NCI-H69 (cell line): ENCODE data around the gene MED12L.
"Not testable (repeated sequence)": the region's sequence is repeated elsewhere in the genome, so short reads cannot be mapped to it uniquely, and the experiment has no call there.

Experiments
- DNase-seq: peaks from one replicate; lab custom pipeline; 2025; lab: John Stamatoyannopoulos, UW

Gene MED12L

DNA sequence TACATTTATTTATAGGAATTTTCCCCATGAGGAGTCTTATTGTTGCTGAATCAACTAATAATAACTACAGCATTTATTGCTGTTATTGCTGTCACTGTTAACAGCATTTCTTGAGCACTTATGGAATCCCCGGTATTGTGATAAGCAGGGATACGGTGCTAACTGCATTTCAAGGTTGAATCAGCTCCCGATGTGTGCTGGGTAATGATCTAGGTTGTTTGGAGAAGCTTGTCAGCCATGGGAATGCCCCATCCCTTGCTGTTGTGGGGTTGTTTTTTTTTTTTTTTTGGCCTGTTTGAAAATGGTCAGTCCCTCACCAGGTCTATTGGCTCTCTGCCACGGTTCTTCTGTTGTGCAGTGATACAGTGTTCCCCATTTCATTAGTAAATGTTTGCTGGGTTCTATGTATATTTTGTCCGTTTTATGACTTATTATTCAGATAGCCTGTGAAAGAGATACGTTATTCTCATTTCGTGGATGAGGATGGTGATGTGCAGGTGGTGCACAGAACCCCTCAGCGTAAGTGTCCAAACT is 48.5 kb downstream of the MED12L start:
- no peak for DNase-seq

DNA sequence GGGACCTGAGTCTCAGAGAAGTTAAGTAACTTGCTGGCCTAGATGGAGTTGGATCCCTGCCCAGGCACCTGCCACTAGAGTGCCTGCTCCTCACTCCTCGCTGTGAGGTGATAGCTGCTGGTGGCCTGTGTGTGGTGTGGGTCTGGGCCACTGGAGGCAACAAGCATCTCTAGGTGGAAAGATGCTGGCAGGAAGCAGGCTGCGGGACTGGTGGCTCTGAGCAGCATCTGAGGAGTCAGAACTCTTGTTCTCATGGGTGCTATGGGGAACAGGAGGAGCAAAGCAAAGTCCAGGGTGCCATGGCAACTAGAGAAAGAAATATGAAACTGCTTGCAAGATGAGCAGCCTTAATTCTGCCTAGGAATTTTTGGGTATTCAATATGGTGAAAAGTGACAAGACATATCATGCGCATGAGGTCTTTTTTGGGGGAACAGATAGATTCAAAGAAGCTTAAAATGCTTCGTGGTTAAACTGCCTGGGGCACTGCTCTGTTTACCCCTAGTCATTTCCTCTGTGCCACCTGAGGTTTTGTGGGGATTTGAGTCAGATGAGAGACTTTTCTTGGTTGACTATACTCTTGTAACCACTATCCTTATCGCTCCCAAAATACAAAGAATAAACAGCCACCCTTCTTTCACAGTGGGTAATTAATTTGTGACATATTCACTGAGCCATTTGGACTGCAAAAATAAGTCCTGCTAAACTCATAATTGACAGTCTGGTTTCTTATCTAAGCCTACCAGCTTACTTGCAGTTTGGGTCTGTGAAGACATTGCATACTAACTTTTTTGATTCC is 50.3 kb downstream of the MED12L start:
- peak; percentile 23 for DNase-seq

DNA sequence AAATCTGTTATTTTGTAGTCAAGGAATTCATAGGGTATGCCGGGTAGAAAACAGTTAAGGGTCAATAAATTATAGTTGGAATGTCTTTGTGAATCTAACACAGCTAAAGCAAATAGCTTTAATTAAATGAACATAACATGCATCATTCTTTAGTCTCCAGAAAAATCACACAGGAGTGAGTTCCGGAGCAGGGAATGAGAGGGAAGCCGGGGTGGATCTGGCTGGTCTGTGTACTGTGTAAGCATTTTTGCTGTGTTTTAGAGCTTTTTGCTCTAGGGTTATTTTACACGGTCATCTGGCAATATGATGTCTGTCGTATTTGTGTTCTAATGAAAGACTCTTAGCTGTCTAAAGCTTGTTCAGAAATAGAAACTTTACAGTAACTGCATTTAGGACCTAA is 57.5 kb downstream of the MED12L start:
- DNase-seq: no peak

DNA sequence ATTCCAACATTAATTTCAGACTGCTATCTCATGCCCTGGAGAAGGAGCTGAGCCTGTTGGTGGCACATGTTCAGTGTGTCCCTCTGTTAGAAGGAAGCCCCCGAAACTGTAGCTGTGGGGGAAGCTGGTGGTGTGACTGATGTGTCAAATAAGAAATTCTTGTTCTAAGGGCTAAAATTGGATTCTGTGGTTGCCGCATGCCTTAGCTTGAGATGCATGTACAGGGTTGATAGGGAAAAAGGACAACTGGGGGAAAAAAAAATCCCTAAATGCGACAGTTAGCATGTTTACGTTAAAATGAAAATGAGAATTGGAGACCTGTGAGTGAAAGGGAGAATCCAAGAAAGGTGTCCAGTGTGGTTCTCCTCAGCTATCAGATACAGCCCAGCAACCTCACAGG is 58.6 kb downstream of the MED12L start:
- DNase-seq: no peak

DNA sequence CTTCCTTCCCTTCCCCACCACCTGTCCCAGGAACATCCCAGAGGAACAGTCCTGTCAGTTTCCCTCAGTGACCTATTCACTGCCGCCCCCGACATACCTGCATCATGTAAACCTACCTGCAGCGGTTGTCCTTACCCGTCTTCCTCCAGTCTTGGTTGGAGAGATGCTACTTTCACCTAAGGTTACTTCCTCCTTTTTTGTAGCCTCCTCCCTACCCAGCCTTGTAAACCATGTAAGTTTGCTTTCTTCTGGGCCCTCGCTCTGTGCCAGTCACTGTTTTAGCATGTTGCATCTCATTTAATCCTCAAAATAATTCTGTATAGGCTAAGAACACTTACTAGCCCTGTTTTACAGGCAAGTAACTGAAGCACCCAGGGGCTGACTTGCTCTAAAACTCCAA is 59.3 kb downstream of the MED12L start:
- no peak for DNase-seq

DNA sequence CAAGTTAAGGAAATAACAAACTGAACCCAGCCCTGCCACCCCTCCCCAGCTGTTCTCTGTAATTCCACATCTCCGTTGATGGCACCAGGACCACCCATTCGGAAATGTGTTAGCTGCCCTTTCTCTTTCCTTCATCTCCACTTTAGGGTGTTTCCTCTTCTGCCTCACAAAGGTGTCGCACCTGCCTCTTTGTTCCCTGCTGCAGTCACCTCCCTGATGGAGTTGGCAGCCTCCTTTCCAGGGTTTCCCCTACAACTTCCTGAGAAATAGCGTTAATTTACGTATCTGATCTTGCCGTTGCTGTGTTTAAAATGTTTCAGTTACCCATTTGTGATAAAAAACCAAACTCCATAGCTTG is 60.2 kb downstream of the MED12L start:
- DNase-seq: no peak

DNA sequence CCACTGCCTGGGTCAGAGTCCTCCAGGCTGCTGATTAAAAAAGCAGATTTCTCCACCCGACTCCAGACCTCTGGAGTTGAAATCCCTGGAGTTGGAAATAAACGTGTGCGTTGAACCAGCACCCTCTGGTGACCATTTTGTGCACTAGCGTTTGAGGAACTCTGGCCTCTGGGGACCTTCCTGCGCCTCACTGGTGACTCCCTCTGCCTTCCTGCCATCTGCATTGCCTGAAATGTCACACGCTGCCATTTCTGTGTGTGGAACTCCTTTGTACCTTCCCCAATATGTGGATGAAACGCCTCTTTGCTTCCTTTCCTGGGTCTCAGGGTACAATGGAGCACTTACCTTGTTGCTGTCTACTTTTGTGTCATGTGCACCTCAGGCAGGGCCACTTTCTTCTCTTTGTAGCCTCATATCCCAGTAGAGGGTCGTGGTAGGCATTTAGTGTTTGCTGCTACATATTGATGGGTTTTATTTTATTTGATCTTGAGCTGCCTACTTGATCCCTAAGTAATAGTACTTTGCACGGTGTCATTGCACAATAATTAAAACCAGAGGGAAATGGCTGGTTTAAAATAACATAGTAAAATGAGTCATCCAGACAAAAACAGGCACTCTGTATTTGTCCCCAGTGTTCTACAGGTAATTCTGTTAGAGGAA is 60.7 kb downstream of the MED12L start:
- peak; percentile 80 for DNase-seq

DNA sequence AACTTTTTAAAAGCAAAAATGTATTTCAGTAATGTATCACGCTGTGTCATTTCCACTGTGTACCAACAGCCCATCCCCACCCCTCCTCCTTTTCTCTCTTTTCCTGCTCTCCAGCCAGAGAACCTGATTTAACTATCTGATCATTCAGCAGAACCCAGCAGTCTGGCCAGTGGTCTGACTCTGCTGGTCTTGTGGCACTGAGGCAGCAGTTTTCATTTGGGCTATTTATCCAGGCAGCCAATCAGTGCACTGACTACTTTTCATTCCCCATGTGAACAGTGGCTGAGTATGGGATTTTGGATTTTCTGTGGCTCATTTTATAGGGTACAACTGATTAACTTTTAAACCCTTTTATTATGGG is 61.2 kb downstream of the MED12L start:
- no peak for DNase-seq

DNA sequence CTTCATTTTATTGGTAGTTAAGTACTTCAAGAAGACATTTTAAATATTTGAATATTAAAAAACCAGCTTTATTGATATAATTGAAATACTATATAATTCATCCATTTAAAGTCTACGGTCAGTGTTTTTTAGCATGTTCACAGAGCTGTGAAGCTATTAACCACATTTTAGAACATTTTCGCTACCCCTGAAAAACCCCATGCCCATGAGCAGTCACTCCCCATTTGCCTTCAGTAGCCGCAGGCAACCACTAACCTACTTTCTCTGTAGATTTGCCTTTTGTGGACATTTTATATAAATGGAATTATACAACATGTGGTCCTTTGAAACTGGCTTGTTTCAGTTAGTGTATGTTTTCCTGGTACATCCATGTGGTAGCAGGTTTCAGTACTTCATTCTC is 61.8 kb downstream of the MED12L start:
- no peak for DNase-seq

DNA sequence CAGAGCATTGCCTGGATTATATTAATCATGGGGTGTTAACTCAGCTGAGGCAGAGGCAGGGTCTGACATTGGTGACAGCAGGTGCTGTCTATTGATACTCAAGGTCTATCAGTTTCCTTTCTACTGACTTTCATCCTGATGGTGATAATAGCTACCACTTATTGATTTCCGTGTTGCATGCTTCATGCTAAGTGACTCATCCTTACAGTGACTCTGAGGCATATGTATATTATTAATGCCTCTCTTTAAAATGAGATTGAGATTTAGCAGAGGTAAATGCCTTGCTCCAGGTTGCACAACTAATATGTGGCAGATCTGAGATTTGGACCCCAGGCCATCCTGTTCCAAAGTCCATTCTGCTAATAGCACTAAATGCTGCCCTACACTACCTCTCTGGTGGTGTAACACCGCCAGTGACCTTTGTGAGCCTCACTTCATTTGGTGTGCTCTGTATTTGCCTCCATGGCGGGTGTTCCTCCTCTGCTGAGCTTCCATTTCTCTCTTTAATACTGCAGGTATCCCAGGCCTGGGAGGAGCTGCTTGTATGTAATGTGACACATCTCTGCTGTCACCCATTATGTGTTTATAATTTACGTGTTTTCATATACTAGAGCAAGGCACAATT is 67.1 kb downstream of the MED12L start:
- peak; percentile 1 for DNase-seq

DNA sequence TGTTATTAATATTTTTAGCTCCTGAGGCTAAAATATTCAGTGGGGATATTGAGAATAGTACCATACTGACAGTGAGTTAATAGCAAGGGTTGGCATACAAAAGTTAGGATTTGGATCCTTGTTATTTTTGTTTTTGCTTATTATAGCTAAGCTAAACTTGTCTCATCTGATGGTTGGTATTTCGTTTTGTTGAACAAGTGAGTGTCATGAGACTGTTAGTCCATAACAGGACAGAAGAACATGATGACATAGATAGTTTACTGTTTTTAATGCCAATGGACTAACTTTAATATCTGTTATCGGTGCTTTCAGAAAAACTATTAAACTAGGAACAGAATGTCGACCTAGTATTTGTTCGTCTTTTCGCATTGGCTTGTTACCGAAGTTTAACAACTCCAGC is 69.1 kb downstream of the MED12L start:
- DNase-seq: no peak

DNA sequence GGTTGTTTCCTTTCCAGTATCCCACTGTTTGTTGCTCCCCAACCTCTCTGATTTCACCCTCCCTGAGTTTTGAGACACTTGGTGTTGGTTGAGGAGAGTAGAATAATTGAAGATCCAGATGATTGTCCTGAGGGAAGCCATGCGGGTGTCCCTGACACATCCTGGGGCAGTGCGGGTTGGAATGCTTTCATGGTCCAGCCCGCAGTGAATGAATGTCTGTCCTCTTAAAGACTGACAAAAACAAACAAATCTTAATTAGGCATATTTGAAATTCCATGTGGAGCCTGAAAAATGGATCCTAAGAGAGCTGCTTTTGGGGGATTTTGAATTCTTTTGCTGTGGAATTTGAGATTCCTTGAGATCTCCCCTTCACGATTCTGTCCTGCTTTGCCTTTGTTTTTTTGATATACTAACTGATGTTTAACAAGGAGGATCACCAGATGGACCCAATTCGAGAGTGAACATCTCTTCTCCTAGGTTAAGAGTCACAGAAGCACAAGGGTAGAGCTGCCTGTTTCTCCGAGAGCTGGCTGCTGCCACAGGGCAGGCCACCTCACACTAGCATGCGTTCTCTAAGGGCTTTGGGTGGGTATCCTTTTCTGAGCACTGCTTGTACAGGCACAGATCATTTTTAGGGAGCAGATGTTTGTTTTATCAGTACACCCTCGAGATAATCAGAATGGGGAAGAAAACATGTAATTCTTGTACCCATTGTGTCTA is 70.1 kb downstream of the MED12L start:
- DNase-seq: no peak

DNA sequence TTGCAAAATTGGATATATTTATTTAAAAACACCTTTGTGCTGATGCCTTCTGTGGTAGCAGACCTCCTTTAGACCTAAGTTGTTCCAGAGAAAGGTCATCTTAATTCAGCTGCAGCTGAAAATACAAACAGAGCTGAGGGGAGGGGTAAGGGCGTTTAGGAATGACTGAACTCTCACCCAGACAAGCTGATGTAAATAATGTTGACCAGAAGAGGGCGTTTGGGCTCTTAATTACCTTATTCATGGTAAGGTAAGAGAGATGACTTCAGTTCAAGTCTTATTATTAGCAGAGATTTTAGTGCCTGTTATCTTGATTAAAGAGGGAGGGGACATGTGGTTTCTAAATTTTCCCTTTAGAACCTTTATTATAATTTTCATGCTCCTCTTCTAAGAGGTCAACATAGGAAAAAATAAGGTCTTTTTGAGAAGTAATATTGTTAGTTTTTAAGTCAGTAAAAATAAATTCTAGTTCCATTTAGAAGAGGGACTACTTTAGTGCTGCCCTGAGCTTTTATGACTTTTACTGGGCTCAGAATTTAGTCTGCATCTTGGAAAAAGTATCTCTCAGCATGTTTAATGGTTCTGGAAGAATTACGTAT is 71.3 kb downstream of the MED12L start:
- DNase-seq: peak; percentile 78

DNA sequence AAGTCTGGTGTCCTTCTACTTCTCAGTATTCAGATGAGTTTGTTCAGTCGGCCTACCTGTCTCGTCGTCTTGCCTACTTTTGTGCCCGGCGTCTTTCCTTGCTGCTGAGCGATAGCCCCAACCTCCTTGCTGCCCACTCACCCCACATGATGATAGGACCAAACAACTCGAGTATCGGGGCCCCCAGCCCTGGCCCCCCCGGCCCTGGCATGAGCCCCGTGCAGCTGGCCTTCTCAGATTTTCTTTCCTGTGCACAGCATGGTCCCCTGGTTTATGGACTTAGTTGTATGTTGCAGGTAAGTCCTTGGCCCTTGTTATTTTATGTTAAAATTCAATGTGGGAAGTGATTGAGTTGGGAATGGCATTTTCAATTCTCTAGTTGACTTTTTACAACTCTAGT is 74.3 kb downstream of the MED12L start:
- DNase-seq: no peak

DNA sequence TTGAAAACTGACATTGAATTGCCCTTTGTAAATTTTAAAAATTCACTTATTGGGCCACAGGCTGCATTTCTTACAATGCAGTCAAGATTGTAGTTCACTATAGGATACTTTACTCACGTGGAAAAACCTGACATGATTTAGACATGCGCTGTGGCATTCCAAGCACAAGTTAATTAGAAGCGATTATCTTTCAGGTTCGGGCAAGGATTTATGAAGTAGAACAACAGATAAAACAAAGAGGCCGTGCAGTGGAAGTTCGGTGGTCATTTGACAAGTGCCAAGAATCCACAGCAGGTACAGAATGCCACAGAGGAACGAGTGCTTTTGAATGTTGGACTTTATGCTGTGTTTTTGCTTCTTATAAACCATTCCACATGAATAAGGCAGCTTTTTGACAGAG is 79.8 kb downstream of the MED12L start:
- DNase-seq: no peak

DNA sequence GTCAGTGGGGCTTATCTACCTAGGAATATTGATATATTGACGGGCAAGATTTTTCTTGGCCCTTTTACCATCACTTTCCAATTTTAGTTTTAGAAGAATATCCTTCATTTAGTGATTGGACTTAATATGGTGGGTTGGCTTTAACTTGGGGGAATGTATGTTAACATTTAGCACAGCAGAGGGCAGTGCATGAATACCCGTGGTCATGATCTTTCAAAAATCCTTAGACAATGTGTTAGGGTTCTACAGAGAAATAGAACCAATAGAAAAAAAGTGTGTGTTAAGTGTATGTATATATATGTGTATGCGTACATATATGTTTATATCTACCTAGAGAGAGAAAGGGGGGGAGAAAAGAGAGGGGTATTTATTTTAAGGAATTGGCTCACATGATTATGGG is 80.7 kb downstream of the MED12L start:
- DNase-seq: no peak

DNA sequence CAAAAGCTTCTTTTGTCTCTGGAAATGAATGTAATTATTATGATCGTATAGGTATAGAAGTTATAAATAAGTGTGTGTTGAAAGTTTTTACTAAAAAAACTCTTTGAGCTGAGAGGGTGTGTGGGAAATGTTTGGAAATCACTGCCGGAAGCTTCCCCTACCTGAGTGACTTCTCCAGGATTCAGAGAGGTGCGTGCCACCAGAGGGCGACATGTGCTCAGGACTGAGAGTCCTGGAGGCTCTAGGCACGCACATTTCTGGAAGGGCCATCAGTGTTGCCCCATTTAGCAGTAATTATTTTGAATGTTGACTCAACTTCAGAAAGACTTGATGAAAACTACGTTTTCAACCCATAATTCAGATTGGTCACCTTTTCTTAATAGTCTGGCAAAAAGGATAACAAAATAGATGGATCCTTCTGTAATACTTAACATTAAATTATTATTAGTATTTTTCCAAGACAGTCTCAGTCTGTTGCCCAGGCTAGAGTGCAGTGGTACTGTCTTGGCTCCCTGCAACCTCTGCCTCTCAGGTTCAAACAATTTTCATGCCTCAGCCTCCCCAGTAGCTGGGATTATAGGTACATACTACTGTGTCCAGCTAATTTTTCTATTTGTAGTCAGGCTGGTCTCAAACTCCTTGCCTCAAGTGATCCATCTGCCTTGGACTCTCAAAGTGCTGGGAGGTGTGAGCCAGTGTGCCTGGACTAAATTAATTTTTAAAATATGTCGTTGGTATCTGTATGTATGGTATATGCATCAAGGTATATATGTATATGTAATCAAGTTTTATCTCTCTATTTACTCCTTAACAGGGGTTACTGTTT is 83.0 kb downstream of the MED12L start:
- DNase-seq: peak; percentile 59

DNA sequence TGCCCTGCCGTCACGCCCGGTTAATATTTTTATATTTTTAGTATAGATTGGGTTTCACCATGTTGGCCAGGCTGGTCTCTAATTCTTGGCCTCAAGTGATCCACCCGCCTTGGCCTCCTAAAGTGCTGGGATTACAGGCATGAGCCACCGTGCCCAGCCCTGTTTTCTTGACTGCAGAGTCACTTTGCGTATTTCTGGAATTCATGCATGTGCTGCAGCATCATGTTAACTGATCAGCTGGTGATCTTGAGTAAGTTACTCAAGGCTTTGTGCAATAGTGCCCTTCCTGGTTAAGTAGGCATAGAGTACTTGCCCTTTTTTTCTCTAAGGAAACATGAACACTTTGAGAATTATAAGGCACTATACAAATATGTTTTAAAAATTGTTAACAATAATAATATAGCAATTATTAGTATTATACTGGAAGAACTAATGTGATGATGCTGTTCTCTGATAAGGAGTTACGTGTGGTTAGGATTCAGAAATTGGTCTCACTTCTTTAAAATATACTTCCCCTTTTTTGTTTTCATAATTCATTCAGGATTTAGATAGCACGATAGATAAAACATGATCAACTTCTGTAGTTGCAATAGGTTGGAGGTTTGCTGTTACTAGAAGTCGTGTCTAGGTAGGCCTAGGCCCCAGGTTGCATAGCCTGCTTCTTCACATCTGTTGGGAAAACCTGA is 83.9 kb downstream of the MED12L start:
- DNase-seq: no peak

DNA sequence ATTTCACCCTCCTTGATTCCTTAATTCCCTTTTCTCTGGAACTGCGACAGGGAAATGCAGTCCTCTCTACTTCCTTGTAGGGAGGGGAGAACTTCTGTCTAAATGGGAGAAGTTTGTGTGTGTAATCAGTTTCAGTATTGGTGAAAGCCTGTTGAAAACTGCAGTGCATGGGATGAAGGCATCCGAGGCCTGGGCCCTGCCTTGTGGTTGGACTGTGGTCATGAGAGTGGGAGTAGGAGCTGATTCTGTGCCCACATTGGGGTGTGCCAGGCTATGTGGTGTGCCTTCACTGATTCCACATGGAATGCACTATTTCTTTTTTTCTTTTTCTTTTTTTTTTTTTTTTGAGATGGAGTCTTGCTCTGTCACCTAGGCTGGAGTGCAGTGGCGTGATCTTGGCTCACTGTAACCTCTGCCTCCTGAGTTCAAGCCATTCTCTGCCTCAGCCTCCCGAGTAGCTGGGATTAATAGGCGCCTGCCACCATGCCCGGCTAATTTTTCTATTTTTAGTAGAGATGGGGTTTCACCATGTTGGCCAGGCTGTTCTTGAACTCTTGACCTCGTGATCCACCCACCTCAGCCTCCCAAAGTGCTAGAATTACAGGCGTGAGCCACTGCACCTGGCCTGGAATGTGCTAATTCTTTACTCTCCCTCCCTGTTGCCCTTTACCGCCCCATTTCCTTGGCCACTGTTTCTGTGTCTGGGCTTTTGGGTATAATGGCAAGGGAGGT is 84.7 kb downstream of the MED12L start:
- not testable (repeated sequence) for DNase-seq
